Hematopoietic multipotent progenitor cell (in vitro differentiated cells): Measurements from ENCODE around the gene TNFAIP8L2. TPM values are rescaled to one million over a fixed set of nuclear protein-coding genes. Genes with fewer than 3 reads are reported as not detected.
A peak's percentile ranks its signal among the peaks of the same experiment; 100 is the strongest.

ENCODE experiments used
- DNase-seq, 3 donors: peaks; one replicate each; pipeline ENCODE4 v3.0.0-alpha.2; 2011 to 2015; ENCODE audit warnings: low read depth in 2 of 3, low spot score in 2 of 3
- total RNA-seq: library from RNA; depleted of rRNA; stranded (reverse); fragments of >200 nt; gene quantifications from one replicate; pipeline ENCODE4 v1.2.3, GENCODE V29; 2012

The TNFAIP8L2 gene
- total RNA-seq, 1 donor: 74.1 TPM

DNA sequence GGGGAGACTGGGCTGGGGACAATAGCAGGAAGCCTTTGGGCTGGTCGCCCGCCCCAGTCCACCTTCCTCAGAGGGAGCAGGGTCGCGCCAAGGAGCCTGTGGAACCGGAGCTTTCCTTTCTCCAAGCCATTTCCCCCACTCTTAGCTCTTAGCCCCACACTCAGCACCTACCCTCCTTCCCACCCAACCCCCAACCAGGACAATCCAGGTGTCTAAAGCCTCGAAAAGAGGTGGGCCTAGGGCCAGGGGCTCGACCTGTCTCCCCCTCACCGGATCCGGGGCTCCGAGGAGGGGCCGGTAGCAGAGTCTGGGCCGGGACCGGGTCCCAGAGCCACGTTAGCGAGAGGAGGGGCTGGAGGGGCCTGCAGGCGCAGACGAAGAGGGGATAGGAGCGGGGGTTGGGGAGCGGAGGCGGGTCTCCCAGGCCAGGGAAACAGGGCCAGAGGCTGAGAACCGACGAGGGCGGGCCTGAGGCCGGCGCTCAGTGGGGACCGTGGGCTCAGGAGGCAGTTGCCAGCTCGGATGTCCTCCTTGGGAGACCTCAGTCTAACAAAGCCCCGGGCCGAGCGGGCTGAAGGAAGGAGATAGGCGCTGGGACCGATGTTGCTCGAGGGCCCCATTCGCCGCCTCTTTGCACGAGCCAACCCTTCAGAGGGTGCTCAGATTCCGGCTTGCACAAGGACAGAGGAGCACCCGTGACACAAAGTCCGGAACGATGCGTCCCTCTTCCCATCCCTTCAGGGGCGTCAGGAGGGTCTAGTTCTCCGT, 11.0 kb upstream of the TNFAIP8L2 start:
- peak in 1 of 3 donors; percentile 33 for DNase-seq

DNA sequence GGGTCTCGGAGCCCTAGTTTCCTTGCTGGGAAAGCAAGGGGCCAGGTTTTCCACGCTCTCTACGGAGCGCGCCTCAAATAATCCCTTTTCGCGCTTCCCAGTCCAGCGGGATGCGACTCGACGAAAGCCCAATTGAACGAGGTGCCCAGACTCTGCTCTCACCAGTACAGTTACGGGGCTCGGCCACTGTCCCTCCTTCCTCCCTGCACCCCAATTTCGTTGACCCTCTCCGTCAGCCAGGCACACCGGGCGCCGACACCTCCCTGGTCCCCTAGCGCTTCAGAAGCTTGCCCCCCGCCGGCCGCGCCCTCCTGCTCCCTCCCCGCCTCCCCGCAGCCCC, 10.4 kb upstream of the TNFAIP8L2 start:
- DNase-seq: no peak

DNA sequence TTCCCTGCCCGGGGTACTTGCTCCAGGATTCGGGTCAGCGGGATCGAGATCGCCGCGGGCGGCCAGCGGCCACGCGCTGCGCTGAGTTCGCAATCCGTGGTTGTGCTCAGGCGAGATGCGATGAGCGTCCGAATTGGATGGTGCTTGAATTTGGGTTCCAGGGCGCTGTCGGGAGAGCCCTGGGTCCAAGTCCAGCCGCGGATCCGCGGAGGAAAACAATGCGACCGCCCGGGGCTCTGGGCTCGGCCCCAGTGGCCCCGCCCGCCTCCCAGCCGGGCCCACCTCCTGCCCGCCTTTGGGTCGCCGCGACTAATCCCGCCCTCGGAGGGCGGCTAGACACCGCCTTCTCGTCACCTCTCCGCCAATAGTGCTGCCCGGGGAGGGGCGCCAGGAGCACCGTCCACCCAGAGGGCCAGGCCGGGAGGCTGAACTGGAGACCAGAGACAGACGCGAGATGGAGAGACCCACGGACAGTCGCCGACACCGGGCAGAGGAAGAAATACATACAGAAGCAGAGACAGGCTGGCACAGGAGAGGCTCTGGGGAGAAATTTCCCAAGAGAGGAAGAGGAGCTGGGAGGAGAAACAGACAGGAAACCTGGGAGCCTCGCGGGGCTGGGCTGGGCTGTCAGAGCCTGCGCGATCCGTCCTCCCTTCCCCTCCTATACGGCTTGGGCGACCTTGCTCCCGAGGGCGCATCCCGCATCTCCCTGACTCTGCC, 9.9 kb upstream of the TNFAIP8L2 start, which contains the start of gene SEMA6C:
Gene SEMA6C (minus strand): TSS at position 220 of the 720 bp plus-strand sequence. CDS start 4,010 bp downstream, outside the sequence.
- peak; percentile 57 to 82 (median 78) for DNase-seq

DNA sequence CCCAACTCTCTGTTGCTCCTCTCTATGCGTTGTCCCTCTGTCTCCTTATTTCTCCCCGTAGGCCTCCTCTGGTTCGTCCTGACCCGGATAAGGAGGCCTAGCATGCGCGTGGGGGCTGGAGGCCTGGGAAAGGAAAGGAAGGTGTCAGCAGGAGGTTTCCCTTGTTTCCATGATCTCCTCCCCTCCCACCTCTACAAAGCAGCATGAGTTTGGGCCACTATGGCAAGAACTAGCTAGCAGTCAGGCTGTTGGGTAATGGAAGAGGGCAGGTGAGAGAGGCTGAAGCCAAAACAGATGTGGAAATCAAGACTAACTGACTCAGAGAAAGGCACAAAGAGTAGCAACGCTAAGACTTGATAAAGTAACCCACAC, 9.3 kb upstream of the TNFAIP8L2 start:
- no peak for DNase-seq

DNA sequence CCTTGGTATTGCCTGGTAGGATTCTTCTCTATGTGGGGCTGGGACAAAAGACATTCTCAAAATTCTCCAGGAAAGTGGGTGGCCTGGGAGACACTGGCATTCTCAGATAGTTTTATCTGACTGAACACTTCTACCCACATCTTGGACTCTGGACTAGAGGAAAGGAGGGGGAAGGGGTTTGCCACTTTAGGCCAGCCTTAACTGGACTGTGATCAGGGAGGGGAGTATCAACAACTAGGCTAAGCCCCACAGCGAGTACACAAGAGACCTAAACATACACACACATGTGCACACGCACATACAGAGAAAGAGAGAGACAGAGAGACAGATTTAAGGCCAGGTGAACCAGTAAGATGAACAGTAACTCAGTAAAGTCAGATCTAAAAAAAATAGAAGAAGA, 8.8 kb upstream of the TNFAIP8L2 start:
- no peak for DNase-seq

DNA sequence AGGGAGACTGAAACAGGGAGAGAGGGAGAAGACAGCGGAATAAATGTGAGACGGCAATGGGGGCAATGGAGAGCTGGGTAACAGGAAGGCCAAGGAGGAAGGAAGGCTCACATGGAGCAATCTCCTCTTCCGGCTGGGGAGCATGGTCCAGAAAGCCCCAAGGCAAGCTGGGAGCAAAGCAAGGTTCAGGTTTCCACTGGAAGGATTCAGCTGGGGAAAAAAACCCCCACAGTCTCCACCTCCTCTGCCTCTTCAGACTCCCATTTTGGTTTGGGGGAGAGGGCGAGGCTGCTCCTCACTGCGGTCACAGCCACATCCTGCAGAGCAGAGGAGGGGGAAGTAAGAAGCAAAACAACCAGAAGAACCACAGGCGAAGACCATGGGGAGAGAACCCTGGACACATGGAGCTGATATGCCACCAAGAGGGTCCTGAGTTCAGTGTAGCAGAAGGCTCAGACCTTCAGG, 650 bp downstream of the TNFAIP8L2 start:
- peak in 2 of 3 donors; percentile 77 to 86 for DNase-seq

DNA sequence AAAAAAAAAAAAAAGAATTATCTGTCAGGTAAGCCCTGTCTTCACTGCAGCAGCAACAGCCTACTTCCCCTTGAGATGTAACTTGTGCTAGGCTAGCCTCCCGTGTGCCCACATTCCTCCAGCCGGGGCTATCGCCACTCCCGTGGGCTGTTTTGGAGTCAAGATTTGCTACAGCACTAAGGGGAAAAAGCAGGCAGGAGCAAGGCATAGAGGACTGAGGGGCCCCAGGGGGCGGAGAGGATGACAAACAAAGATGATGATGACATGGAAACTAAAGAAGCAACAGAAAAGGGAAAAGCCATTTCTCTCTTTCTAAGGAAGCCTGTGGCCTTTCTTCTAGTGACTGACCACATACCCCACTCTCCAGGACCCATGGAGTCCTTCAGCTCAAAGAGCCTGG, 1.9 kb downstream of the TNFAIP8L2 start:
- no peak for DNase-seq

DNA sequence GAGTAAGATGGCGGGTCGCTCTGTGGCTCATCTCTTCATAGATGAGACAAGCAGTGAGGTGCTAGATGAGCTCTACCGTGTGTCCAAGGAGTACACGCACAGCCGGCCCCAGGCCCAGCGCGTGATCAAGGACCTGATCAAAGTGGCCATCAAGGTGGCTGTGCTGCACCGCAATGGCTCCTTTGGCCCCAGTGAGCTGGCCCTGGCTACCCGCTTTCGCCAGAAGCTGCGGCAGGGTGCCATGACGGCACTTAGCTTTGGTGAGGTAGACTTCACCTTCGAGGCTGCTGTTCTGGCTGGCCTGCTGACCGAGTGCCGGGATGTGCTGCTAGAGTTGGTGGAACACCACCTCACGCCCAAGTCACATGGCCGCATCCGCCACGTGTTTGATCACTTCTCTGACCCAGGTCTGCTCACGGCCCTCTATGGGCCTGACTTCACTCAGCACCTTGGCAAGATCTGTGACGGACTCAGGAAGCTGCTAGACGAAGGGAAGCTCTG, 2.4 kb downstream of the TNFAIP8L2 start:
- DNase-seq: no peak

DNA sequence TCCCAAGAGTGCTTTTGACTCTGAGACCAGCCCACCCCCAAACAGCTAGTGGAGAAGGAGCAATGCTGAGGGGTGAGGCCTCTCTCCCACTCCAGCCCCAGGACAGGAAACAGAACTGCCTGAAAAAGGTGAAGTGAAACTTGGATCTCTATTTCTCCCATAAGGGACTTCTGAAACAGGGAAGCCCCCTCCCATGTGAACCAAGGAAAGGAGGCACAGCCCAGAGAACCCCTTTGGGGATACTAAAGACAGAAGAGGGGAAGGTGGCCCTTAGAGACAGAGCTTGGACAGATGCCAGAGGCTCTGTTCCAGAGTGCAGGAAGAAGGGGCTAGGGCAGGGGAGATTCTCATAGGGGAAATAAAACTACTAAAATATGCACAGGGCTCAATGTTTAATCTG, 2.9 kb downstream of the TNFAIP8L2 start:
- no peak for DNase-seq

DNA sequence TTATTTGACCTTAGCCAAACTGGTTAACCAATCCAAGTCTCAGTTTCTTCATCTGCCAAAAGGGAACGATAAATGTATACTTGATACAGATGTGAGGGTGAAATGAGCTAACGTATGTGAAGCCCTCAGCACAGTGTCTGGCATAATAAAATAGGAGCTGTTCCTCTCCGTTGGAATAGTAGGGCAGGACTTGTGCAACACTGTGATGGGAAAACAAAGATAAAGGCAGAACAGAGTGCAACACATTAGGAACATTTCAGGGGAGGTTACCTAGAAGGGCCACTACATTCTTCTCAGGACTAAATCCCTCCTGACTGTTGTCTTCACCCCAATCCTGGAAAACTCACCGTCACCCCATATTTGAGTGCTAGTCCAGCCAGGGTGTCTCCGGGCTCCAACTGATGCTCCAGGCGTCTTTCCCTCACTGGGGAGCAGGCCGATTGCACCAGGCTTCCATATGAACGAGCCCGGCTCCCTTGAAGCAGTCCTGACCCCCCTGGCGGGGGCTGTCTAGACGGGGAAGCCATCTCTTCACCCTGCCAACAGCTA, 8.4 kb downstream of the TNFAIP8L2 start:
- DNase-seq: no peak

DNA sequence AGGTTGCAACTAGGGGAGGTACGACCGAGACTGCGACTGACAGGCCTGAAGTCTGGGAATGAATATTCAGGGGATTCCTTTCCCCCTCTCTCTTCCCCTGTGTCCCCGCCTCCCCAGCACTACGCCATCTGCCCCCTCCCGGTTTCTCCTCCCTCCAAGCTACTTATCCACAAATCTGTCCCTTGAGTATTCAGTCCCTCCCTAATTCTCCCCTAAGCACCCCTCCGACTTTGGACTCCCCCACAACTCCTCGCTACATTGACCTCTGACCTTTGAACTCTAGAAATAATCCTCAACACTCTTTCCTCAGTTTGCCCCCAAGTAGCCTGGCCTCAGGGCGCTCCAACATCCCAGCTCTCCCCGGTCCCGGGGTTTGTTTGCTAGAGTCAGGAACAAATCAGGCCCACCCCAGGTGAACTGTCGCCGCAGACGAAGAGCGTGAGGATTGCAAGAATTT, 8.9 kb downstream of the TNFAIP8L2 start:
- DNase-seq: no peak

DNA sequence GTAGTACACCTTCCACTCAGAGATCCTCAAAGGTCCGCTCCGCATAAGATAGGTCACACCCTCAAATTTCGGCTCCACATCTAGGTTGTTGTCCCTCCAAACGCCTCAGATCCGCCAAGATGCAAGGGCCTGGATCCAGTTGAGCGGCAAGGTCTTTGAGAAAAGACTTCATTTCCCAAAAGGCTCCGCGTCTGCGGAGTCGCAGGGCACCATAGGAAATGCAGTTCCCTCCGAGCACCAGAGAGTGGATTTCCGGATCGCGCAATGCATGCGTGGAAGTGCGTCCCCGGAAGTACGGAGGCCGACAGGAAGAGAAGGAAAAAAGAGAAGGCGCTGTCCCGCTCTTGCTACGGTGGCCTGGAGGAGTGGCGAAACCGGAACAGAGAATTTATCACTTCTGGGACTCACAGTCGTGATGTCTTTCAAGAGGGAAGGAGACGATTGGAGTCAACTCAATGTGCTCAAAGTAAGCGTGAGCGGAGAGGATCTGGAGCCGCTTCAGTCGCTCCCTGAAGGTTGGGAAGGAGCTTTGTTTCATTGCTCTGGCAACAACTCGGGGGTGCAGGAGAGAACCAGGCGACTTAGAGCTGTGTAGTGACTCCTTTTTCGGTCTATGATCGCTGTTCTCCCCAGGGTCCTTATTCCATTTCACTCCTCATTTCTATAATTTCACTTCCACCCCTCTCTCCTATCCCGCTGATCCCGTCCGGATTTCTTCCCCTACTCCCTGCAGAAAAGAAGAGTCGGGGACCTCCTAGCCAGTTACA, 9.5 kb downstream of the TNFAIP8L2 start, which contains the start of the genes LYSMD1 and SCNM1:
Gene LYSMD1 (minus strand): TSS at position 165 of the 767 bp plus-strand sequence. CDS start 644 bp downstream, outside the sequence.
Gene SCNM1 (plus strand): TSS at position 407 of the 767 bp plus-strand sequence. CDS start 9 bp downstream, at position 416.
- peak; percentile 94 to 100 (median 99) for DNase-seq

DNA sequence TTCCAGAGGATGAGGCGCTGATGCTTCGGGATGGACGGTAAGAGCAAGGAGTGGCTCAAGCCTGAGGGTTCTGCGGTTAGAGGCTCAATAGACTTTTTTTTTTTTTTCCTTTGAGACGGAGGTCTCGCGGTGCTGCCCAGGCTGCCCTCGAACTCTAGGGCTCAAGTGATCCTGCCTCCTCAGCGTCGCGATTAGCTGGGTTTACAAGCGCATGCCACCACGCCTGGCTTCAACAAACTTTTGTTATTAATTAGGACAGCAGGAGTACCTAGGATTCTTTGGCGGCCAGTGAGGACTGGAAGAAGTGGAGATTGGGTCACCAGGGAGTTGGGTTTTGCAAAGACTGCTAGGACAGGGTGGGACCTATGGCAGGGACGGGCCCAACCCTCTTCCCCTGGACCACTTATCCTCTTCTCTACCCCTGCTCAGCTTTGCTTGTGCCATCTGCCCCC, 10.1 kb downstream of the TNFAIP8L2 start:
- peak in 1 of 3 donors; percentile 44 for DNase-seq

DNA sequence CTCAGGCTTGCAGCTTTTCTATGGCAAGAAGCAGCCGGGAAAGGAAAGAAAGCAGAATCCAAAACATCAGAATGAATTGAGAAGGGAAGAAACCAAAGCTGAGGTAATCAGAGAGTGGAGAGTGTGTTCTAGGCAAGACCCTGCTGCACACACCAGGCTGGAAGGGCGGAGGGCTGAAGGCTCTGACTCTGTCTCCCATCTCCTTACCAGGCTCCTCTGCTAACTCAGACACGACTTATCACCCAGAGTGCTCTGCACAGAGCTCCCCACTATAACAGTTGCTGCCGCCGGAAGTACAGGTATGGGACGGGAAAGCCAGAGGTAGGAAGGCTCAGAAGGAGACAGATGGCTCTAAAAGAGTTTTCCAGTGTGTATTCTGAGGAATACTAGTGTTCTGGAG, 10.7 kb downstream of the TNFAIP8L2 start:
- no peak for DNase-seq

DNA sequence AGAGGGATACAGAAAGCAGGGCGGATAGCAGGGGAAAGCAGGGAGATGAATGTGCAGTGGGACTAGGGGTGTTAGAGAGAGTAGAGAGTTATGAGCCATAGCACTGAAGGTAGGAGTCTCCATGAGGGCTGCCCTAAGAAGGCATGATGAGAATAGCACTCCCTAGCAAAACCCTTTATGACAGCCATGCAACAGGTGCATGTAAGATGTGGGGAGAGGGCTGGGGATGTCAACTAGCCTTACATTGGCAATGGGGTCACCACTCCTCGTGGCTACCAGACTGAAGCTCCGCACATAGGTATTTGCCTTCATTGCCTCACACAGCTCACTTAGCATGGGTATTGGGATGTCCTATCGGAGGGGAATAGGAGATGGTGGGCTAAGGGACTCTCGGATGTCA, 14.7 kb downstream of the TNFAIP8L2 start:
- no peak for DNase-seq

DNA sequence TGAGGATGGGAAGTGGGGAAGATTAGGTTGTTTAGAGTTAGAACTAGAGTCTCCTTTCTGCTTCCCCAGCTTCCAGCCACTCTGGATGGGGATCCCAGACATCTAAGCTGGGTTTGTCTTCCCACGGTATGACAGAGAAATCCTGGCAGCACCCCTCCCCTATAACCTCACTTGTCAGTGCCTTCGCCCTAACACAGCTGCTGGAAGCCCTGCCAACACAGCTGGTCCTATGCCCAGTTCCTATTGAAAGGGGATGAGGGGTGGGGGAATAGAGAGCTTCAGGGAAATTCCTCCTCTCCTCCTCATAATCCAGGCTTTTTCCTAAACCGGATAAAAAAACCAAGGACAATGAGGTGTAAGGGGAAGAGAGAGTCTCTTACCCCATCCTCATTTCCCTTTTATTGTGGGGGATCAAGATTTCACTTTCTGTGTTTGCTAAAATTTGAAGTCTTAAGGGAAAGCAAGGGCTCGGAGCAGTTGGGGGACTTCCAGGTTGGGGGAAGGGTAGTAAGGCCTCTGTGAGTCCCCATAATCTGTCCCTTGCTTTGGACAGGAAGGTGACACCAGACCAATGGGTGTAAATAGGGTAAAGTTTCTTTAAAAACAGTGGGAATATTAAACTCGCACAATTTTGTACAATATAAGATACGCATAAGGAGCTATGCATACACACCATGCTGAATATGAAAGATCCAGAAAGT, 18.7 kb downstream of the TNFAIP8L2 start:
- DNase-seq: no peak

DNA sequence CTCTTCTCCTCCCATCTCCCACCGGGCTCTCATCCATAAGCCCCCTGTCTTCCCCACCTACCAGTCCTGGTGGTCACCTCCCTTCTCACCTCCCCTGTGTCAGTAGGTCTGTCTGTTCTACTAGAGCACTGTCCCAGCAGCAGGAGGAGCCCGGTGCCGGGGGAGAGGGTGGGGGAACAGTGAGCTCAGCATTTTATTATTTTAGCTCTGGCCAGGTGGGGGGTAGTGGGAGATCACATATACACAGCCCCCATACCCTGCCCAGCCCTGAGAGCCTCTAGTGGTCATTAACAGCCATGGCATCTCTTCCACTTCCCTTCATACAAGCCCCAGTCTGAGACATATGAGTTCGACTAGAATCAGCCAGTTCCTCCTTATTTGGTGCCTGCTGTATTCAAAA, 19.4 kb downstream of the TNFAIP8L2 start, which contains the start of gene TMOD4:
Gene TMOD4 (minus strand): TSS at position 119 of the 400 bp plus-strand sequence. CDS start 1,106 bp downstream, outside the sequence.
- peak in 1 of 3 donors; percentile 54 for DNase-seq

DNA sequence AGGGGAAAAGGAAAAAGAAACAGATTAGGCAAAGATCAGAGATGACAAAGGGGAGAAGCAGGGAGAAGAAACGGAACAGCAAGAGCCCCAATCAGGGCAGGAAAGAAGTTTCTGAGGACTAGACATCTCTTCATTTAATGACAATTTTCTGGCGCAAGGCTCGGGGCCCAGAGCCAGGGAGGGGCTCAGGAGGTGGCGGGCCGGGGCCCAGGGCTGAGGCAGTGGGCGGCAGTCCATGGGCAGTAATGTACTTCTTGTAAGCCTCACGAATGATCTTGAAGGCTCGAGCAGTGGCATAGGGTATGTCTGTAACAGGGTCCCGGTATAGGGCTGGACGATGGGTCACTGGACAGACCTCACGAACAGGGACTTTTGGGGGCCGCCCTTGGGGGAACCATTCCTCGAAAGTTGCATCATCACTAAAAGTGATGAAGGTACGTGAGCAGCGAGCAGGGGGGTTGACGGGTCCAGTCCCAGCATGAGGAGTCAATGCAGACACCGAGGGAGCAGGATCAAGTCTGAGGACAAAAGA, 20.1 kb downstream of the TNFAIP8L2 start:
- DNase-seq: no peak

DNA sequence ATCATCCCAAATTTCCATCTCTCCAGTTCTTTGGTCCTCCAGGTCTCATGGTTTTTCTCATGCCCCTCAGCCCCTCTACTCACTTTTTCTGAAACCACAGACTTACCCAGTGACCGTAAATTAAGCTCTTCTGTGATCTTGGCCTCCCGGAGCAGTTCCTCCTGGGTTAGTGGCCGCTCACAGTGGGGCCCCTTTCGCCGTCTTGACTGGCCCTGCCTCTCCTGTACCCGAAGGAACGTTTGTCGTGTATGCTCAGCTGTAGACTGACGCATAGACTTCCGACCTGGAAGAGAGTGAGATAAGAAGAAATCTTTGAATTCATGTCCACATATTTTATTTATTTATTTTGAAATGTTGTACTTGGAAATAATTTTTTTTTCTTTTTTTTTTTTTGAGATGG, 27.8 kb downstream of the TNFAIP8L2 start:
- no peak for DNase-seq
